Adrenal gland (tissue), 5 donors: ENCODE data around the gene HS2ST1.

Experiments used
- CTCF ChIP-seq, 6 experiments: fragments of 450-650 bp in 4 of 6; fragments of 200-600 bp in 2 of 6; sonication (generic) in 1 of 6; IDR thresholded peaks; 1 replicate in 5 of 6; 2 replicates in 1 of 6; pipeline versions ENCODE4 v1.5.1 to v1.8.0; 2016 to 2021; ENCODE audit warnings: antibody characterized with exemption in 6 of 6, mild to moderate bottlenecking in 2 of 6, moderate library complexity in 1 of 6
- POLR2A ChIP-seq, 2 donors: fragments of 450-650 bp; IDR thresholded peaks; one replicate each; pipeline ENCODE4 v1.6.1; 2017; ENCODE audit warnings: antibody characterized with exemption in 2 of 2, mild to moderate bottlenecking in 2 of 2, moderate library complexity in 1 of 2
- donor health status: DM: no; HTN: no; CAD: no.

- TF ChIP-seq CTCF (IDR thresholded peaks at IDR 0.05) (no peak), POLR2A (IDR thresholded peaks at IDR 0.05) (no peak)
Observed at GRCh38 chr1:87132284-87132870, 217.9 kb downstream of the HS2ST1 start.
